ENCODE results near the gene SLC39A3.

GRCh38 chr19:2761309-2761677 lies 21.5 kb upstream of the SLC39A3 start:
- no peak for TF ChIP-seq POLR2AphosphoS5 (IDR thresholded peaks at IDR 0.05; ENCODE audit: low read depth, low read length)
- TF ChIP-seq POLR2A (IDR thresholded peaks at IDR 0.05; ENCODE audit: control extremely low read depth in 1 of 2, low read depth in 2 of 2, low read length in 2 of 2): no peak
- no peak for TF ChIP-seq CEBPB (IDR thresholded peaks at IDR 0.05; ENCODE audit: low read depth, low read length)
- TF ChIP-seq POU5F1 (IDR thresholded peaks at IDR 0.05; ENCODE audit: low read depth, low read length): no peak
- no peak for TF ChIP-seq CTCF (IDR thresholded peaks at IDR 0.05; ENCODE audit: control extremely low read depth in 1 of 3, insufficient read depth in 1 of 3, low read depth in 1 of 3, low read length in 3 of 3)
- TF ChIP-seq, protein P1, sequence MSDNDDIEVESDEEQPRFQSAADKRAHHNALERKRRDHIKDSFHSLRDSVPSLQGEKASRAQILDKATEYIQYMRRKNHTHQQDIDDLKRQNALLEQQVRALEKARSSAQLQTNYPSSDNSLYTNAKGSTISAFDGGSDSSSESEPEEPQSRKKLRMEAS (IDR thresholded peaks at IDR 0.05): no peak
- TF ChIP-seq TAF1 (IDR thresholded peaks at IDR 0.05; ENCODE audit: low read depth, low read length): no peak

Data from H1 (cell line).